Ascending aorta (tissue), 2 donors: ENCODE data around the gene SORCS2. TPM values are rescaled to one million over a fixed set of nuclear protein-coding genes. Genes with fewer than 3 reads are reported as not detected.

Source experiments
- DNase-seq, 2 donors: peaks; one replicate each; pipeline ENCODE4 v3.0.0-alpha.2; 2019; ENCODE audit warnings: low spot score in 2 of 2
- H3K27ac ChIP-seq, 2 donors: fragments of 200-600 bp; sonication (generic); one replicate each; pipeline ENCODE4 v1.5.1; 2016 to 2017; ENCODE audit warnings: mild to moderate bottlenecking in 1 of 2
- H3K27me3 ChIP-seq: fragments of 200-600 bp; sonication (generic); one replicate; pipeline ENCODE4 v1.5.1; 2017
- H3K36me3 ChIP-seq, 2 donors: fragments of 200-600 bp; sonication (generic); one replicate each; pipeline ENCODE4 v1.5.1; 2016
- H3K4me1 ChIP-seq, 2 donors: fragments of 200-600 bp; sonication (generic); one replicate each; pipeline ENCODE4 v1.5.1; 2016 to 2017; ENCODE audit warnings: mild to moderate bottlenecking in 1 of 2
- H3K4me3 ChIP-seq, 2 donors: fragments of 200-600 bp; sonication (generic); one replicate each; pipeline ENCODE4 v1.5.1; 2016 to 2017; ENCODE audit warnings: mild to moderate bottlenecking in 1 of 2
- H3K9me3 ChIP-seq, 2 donors: fragments of 200-600 bp; sonication (generic); one replicate each; pipeline ENCODE4 v1.5.1; 2016
- intact Hi-C: fragments of 100-400 bp; cut with DNase I; formaldehyde crosslinking; loops from one replicate; pipeline ENCODE4 v1.15.1; 2023
- total RNA-seq: library from RNA; depleted of rRNA; stranded (reverse); fragments of >200 nt; gene quantifications from one replicate; pipeline ENCODE4 v1.1.0, GENCODE V29; 2016
- TF ChIP-seq, protein P1 (sequence below), 3 experiments: fragments of 200-600 bp in 2 of 3; fragments of 450-650 bp in 1 of 3; sonication (generic) in 2 of 3; IDR thresholded peaks; one replicate each; pipeline ENCODE4 v1.5.1; 2016 to 2019; ENCODE audit warnings: antibody characterized with exemption in 3 of 3, mild to moderate bottlenecking in 1 of 3, moderate library complexity in 1 of 3

Gene SORCS2
- total RNA-seq, 1 donor from 2014 or later, result 0.32 TPM

DNA sequence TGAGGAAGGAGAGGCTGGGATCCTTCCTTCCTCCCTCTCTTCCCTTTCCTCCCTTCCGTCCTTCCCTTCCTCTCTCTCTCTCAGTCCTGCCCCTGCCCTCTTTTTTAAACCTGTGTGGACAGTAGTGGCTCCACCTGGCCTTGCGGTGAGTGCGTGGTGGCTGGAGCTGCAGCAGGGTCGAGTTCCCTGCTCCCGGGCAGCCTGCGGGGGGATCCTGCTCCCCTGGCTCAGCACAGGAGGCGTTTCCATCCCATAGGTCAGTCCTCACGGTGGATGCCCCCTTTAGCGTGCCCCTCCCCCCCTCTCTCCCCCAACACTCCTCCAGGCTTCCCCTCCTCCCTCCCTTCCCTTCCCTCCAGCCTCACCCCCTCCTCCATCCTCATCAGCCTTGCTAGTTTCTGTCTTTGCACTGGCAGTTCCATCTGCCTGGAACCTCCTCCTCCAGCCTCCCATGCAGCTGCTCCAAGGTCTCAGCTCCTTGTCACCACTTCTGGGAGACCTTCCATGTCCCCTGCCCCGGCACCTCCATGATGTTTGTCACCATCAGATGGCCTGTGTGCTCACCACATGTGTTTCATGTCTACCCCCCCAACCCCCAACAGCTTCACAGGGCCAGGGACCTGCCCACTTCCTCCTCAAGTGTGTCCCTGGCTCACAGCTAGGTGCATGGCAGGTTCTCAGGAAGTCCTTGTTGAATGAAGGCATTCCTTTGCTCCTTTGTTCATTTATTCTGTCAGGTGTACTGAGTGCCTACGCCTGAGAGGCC lies 174.0 kb downstream of the SORCS2 start:
- intact Hi-C loops, result no loop called here
- no peaks in the 10 kb centered on the region for H3K36me3 ChIP-seq
- H3K9me3 ChIP-seq, result no peaks in the 10 kb centered on the region
- TF ChIP-seq, protein P1, sequence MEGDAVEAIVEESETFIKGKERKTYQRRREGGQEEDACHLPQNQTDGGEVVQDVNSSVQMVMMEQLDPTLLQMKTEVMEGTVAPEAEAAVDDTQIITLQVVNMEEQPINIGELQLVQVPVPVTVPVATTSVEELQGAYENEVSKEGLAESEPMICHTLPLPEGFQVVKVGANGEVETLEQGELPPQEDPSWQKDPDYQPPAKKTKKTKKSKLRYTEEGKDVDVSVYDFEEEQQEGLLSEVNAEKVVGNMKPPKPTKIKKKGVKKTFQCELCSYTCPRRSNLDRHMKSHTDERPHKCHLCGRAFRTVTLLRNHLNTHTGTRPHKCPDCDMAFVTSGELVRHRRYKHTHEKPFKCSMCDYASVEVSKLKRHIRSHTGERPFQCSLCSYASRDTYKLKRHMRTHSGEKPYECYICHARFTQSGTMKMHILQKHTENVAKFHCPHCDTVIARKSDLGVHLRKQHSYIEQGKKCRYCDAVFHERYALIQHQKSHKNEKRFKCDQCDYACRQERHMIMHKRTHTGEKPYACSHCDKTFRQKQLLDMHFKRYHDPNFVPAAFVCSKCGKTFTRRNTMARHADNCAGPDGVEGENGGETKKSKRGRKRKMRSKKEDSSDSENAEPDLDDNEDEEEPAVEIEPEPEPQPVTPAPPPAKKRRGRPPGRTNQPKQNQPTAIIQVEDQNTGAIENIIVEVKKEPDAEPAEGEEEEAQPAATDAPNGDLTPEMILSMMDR (IDR thresholded peaks at IDR 0.05), result no peak
- DNase-seq, result no peak
- no peaks in the 10 kb centered on the region for H3K27me3 ChIP-seq
- H3K4me1 ChIP-seq, result peaks cover 0 to 3% of the 10 kb centered on the region in 2 donors
- H3K4me3 ChIP-seq, result no peak overlapping the region
- no peak overlapping the region for H3K27ac ChIP-seq

GRCh38 chr4:7366954-7367353 lies 174.6 kb downstream of the SORCS2 start:
- no peaks in the 10 kb centered on the region for H3K36me3 ChIP-seq
- H3K27me3 ChIP-seq, result no peaks in the 10 kb centered on the region
- H3K27ac ChIP-seq, result no peak overlapping the region
- DNase-seq, result no peak
- H3K4me1 ChIP-seq, result peaks cover 0 to 3% of the 10 kb centered on the region in 2 donors
- intact Hi-C loops, result no loop called here
- no peak overlapping the region for H3K4me3 ChIP-seq
- H3K9me3 ChIP-seq, result no peaks in the 10 kb centered on the region
- TF ChIP-seq, protein P1 (IDR thresholded peaks at IDR 0.05), result no peak

DNA sequence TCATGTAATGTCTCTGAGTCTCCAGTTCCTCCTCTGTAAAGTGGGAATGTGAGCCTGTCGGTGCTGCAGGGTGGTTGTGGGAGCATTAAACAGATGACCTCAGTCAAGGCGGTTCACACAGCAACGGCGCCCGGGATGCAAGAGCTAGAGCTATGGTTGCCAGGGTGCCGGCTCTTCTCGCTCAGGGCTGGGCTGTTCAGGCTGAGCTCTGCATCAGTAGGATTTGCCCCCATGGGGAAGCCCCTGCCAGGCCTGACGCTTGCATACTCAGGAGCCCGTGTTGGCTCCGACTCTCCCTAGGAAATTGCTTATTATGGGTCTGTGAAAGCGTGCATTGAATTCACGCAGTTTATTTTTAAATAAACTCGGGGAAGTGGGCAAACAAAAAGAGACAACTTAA lies 175.1 kb downstream of the SORCS2 start:
- Histone ChIP-seq H3K4me3 (no peak overlapping the region), H3K9me3 (no peaks in the 10 kb centered on the region), H3K27me3 (no peaks in the 10 kb centered on the region), H3K4me1 (peaks cover 0 to 3% of the 10 kb centered on the region in 2 donors), H3K36me3 (no peaks in the 10 kb centered on the region), H3K27ac (no peak overlapping the region)
- TF ChIP-seq, protein P1 (IDR thresholded peaks at IDR 0.05), result no peak
- intact Hi-C loops, result no loop called here
- DNase-seq, result no peak

- H3K4me3 ChIP-seq, result no peak overlapping the region
- intact Hi-C loops, result no loop called here
- no peak for DNase-seq
- TF ChIP-seq, protein P1 (IDR thresholded peaks at IDR 0.05), result no peak
- H3K36me3 ChIP-seq, result no peaks in the 10 kb centered on the region
- H3K9me3 ChIP-seq, result no peaks in the 10 kb centered on the region
- H3K27me3 ChIP-seq, result no peaks in the 10 kb centered on the region
- peaks cover 0 to 3% of the 10 kb centered on the region in 2 donors for H3K4me1 ChIP-seq
- no peak overlapping the region for H3K27ac ChIP-seq
Measured at GRCh38 chr4:7367864-7368277, 175.5 kb downstream of the SORCS2 start.

- H3K27ac ChIP-seq, result no peak overlapping the region
- H3K27me3 ChIP-seq, result no peaks in the 10 kb centered on the region
- H3K9me3 ChIP-seq, result no peaks in the 10 kb centered on the region
- no peaks in the 10 kb centered on the region for H3K36me3 ChIP-seq
- H3K4me3 ChIP-seq, result no peak overlapping the region
- intact Hi-C loops, result no loop called here
- TF ChIP-seq, protein P1 (IDR thresholded peaks at IDR 0.05), result no peak
- no peak for DNase-seq
- peaks cover 0 to 3% of the 10 kb centered on the region in 2 donors for H3K4me1 ChIP-seq
Measured at GRCh38 chr4:7368296-7368695, 176.0 kb downstream of the SORCS2 start.
